Mucosa of stomach (tissue), 1 donor: ENCODE measurements around the gene PPP2R2C.

Experiments
- H3K27me3 ChIP-seq: one replicate; pipeline ENCODE4 v1.7.0; 2013; ENCODE audit warnings: mild to moderate bottlenecking, low read length; ENCODE audit not compliant: control insufficient read depth, insufficient read depth
- H3K36me3 ChIP-seq: one replicate; pipeline ENCODE4 v1.7.0; 2013; ENCODE audit warnings: low read length; ENCODE audit not compliant: control insufficient read depth, insufficient read depth
- H3K4me1 ChIP-seq: one replicate; pipeline ENCODE4 v1.7.0; 2013; ENCODE audit warnings: mild to moderate bottlenecking, low read length; ENCODE audit not compliant: control insufficient read depth, insufficient read depth
- H3K4me3 ChIP-seq: one replicate; pipeline ENCODE4 v1.7.0; 2013; ENCODE audit warnings: low read length
- H3K9ac ChIP-seq: one replicate; pipeline ENCODE4 v1.7.0; 2013; ENCODE audit warnings: mild to moderate bottlenecking, low read length, moderate library complexity
- H3K9me3 ChIP-seq: one replicate; pipeline ENCODE4 v1.7.0; 2013; ENCODE audit warnings: mild to moderate bottlenecking, low read length, moderate library complexity; ENCODE audit not compliant: control insufficient read depth
- donor health status: Pancreatic carcinoma.

The PPP2R2C gene

GRCh38 chr4:6352031-6352692 is 120.3 kb downstream of the PPP2R2C start:
- no peak overlapping the region for H3K9ac ChIP-seq
- H3K4me1 ChIP-seq, result no peaks in the 10 kb centered on the region
- peaks cover 3% of the 10 kb centered on the region for H3K27me3 ChIP-seq

DNA sequence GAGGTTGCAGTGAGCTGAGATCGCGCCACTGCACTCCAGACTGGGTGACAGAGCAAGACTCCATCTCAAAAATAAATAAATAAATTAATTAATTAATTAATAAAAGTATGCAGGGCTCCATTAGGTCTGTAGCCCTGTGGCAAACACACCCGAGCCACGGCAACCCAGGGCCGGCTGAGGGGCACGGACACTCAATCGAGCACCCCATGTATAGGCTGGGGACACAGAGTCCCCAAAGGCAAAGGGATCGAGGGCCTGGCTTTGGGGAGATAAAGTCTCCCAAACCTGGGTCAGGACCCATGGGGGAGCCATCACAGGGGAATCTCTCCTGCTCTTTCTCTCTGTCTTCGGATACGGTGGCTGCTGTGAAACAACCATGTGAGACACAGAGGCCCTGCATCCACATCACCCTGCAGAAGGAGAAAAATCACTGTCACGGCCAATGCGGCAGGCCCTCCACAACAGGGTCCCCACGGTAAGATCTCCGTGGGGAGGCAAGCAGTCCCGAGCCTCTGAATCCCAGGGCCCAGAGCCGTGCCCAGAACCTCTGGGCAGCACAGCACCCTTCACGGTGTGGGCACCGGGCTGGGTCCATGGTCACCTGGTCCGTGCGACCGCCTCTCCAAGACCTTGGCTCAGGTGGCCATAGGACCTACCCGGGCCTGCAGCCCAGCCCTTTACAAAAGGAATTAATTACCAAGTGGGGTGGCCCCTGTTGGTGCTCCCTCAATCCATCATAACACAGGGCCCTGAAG is 121.0 kb downstream of the PPP2R2C start:
- Histone ChIP-seq H3K27me3 (peaks cover 8% of the 10 kb centered on the region), H3K36me3 (no peaks in the 10 kb centered on the region), H3K4me1 (no peaks in the 10 kb centered on the region), H3K9ac (no peak overlapping the region), H3K9me3 (no peaks in the 10 kb centered on the region), H3K4me3 (no peak overlapping the region)

More at GRCh38 chr4:6352031-6352692, 120.3 kb downstream of the PPP2R2C start:
- H3K9me3 ChIP-seq, result no peaks in the 10 kb centered on the region
- H3K4me3 ChIP-seq, result no peak overlapping the region
- H3K36me3 ChIP-seq, result no peaks in the 10 kb centered on the region

- no peaks in the 10 kb centered on the region for H3K4me1 ChIP-seq
- H3K9ac ChIP-seq, result no peak overlapping the region
- H3K36me3 ChIP-seq, result no peaks in the 10 kb centered on the region
- H3K9me3 ChIP-seq, result no peaks in the 10 kb centered on the region
- no peak overlapping the region for H3K4me3 ChIP-seq
- H3K27me3 ChIP-seq, result peaks cover 6% of the 10 kb centered on the region
These were observed 121.8 kb downstream of the PPP2R2C start for GRCh38 chr4:6350646-6351045.

DNA sequence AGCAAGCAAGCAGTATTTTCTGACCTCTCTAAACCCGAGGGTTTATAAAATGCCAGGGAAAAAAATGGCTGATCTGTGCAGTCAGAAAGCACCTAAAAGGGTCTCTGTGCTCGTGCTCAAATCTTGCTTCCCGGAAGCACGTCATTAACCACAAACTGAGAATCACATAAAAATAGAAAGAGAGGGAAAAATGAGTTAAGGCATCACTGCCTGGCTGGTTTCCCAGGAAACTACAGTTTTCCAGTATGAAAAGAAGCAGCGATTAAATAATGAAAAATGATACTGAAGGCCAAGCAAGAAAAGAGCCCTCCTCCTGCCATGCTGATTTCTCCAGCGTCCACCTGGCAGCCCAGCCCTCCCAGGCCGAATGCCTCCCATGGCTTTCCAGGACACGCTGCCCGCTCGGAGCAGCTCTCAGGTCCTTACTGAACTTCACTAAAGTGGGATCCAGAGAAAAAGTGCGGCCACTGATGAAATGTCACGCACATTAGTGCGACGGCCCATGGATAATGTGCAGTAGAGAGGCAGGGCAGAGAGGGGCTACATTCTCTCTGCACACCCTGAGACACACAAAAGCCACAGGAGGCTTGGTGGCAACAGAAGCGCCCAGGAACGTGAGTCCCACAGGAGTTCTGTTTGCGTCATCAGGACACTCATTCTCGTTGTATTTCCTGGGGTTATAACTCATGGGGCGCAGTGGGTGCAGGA is 122.4 kb downstream of the PPP2R2C start:
- H3K4me1 ChIP-seq, result no peaks in the 10 kb centered on the region
- no peak overlapping the region for H3K9ac ChIP-seq
- no peak overlapping the region for H3K4me3 ChIP-seq
- H3K27me3 ChIP-seq, result peaks cover 6% of the 10 kb centered on the region
- no peaks in the 10 kb centered on the region for H3K36me3 ChIP-seq
- H3K9me3 ChIP-seq, result no peaks in the 10 kb centered on the region

DNA sequence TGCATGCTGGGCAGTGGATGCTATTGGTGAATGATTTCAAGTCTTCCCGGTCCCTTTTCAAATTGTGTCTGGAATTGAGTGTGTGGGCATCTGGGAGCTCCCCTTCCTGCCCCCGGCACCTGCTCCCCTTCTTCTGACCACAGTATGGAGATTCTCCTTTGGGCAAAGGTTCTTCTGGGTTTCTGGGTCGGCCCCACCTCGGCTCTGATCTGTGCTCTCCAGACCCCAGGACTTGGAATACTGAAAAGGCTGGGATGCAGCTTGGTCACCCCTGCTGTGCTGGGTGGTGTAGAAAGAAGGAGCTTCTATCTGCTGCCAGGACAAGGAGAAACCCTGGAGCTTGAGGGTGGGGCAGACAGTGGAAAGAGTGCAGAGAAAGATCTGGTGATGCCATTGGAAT is 124.0 kb downstream of the PPP2R2C start:
- Histone ChIP-seq H3K4me3 (no peak overlapping the region), H3K9ac (no peak overlapping the region), H3K4me1 (no peaks in the 10 kb centered on the region), H3K36me3 (no peaks in the 10 kb centered on the region), H3K27me3 (peaks cover 6% of the 10 kb centered on the region), H3K9me3 (no peaks in the 10 kb centered on the region)

DNA sequence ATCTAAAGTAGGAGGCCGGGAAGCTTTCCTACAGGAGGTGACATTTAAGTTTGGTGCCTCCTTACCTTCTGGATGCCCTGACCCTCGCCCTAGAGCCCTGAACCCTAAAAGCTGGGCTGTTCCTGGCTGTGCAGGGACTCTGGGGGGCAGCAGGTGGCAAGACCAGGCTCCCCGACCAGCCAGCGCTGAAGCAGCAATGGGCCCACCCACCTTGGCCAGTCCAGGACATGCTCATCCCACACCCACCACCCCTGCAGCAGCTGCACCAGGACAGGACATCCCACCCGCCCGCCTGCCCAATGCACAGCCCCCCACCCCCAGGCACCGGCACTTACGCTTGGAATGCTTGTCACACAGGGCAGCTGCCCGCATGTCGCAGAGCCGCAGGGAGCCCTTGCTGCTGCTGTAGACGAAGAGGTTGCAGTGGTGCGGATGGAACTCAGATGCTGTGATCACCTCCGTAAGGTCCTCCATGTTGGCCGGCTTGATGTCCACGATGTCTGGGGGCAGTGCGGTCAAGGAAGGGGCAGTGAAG is 124.8 kb downstream of the PPP2R2C start:
- Histone ChIP-seq H3K9ac (no peak overlapping the region), H3K4me1 (no peaks in the 10 kb centered on the region), H3K9me3 (no peaks in the 10 kb centered on the region), H3K4me3 (no peak overlapping the region), H3K36me3 (no peaks in the 10 kb centered on the region), H3K27me3 (peaks cover 6% of the 10 kb centered on the region)

DNA sequence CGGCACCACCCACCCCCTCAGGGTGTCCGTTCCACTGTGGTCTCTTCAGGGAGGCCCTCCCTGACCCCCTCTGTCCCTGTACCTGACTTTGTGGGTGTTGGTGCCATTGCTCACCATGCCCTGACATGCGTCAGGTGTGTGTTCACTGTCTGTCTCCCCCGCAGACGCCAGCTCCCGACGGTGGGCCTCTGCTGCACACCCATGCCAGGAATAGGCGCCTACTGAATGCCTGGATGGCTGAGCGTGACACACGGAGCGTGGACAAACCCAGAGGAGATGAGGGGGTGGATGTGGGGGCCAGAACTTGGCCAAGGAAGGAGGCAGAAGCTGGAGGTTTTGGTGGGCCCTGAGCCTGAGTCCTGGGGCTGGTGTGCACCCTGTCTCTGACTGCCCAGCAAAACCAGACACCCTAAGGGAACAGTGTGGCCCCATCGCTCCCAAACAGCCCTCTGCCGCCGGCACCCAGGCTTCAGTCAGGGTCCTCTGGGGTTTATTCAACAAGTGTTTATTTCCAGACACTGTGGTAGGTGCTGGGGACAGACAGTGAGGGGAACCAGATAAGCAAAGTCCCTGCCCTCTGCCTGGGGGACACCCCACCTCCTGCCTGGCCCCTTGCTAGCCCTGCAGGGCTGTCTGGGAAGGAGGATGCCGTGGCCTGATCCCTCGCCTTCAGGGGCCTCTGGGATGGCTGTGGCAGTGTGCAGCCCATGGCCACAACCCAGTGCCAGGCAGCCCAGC is 125.9 kb downstream of the PPP2R2C start:
- Histone ChIP-seq H3K9ac (no peak overlapping the region), H3K4me3 (no peak overlapping the region), H3K27me3 (peaks cover 6% of the 10 kb centered on the region), H3K36me3 (no peaks in the 10 kb centered on the region), H3K4me1 (no peaks in the 10 kb centered on the region), H3K9me3 (no peaks in the 10 kb centered on the region)

DNA sequence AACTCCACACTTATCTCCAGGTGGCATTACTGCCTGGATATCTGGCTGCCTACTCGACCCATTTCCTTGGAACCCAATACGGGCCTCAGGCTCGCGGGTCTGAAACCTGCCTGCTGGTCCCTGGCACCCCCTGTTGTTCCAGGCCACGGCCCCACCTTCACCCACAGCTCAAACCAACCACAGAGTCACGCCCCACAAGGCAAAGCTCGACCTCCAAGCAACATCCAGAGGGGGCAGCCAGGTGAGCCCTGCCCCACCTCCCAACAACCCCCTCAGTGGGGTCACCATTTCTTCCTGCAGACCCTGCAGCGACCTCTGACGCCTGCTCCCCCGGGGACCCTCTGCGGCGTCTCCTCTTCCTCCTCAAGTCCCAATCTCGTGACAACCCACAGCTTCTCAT is 126.5 kb downstream of the PPP2R2C start:
- Histone ChIP-seq H3K27me3 (peaks cover 6% of the 10 kb centered on the region), H3K9ac (no peak overlapping the region)

DNA sequence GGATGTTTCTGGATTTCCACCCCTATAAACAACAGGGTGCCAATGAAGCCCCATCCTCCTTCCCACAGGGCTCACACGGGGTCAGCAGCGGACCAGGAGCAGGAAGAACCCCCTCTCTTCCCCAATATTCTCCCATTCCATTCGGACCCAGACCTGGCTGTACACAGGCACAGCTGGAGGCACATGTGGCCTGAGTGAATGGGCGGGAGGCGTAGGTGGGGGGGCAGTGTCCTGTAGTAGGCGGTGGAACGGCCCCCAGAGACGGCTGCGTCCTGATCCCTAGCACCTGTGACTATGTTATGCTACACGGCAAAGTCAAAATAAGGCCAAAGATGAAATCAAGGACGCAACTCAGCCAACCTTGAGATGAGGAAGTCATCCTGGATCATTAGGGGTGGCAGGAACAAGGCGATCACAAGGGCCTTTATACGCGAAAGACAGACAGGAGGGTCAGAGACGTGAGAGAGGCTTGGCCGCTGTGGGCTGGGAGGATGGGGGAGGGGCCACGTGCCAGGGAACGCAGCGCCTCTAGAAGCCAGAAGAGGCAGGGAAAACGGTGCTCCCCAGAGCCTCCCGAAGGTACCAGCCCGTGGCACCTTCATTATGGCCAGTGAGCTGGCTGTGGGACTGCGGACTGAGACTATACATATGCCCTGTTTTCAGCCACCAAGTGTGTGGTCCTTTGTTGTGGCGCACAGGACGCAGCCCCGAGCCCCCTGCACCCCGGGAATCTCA is 127.2 kb downstream of the PPP2R2C start:
- no peaks in the 10 kb centered on the region for H3K9me3 ChIP-seq
- no peak overlapping the region for H3K9ac ChIP-seq
- no peak overlapping the region for H3K4me3 ChIP-seq
- no peaks in the 10 kb centered on the region for H3K36me3 ChIP-seq
- H3K4me1 ChIP-seq, result no peaks in the 10 kb centered on the region
- H3K27me3 ChIP-seq, result peaks cover 6% of the 10 kb centered on the region

More for the DNA sequence above, 126.5 kb downstream of the PPP2R2C start:
- no peaks in the 10 kb centered on the region for H3K9me3 ChIP-seq
- no peaks in the 10 kb centered on the region for H3K4me1 ChIP-seq
- H3K4me3 ChIP-seq, result no peak overlapping the region
- no peaks in the 10 kb centered on the region for H3K36me3 ChIP-seq

DNA sequence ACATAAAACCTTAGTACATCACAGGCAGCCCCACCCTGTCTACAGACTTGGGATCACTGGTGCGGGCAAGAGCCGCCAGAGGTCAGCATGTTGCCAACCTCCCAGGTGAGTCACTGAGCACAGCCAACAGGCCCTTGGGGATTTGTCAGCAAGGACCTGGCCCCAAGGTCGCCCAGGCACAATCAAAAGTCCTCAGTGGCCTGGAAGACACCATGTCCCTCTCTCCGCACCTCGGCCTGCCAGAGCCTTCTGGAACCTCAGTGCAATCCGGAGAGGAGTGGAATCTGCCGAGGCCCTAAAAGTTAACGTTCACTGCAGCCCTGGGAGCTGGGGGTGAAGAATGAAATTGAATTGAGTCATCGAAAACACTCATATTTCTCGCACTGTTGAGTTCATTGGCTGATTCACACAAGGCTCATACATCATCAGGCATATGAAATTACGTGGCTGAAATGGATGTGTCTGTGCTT is 128.4 kb downstream of the PPP2R2C start:
- Histone ChIP-seq H3K27me3 (peaks cover 7% of the 10 kb centered on the region), H3K9ac (no peak overlapping the region), H3K4me3 (no peak overlapping the region), H3K36me3 (no peaks in the 10 kb centered on the region), H3K4me1 (no peaks in the 10 kb centered on the region), H3K9me3 (no peaks in the 10 kb centered on the region)
